Trophoblast cell (in vitro differentiated cells and primary cell): ENCODE data around the gene C20orf173.

Experiments
- DNase-seq, 2 donors: peaks; one replicate each; pipeline ENCODE4 v3.0.0-alpha.2; 2016
- H2AFZ ChIP-seq: 2 replicates; pipeline ENCODE4 v1.6.1; 2013; ENCODE audit warnings: low read length, moderate library complexity, mild to moderate bottlenecking; ENCODE audit not compliant: insufficient read depth, poor library complexity
- H2AK5ac ChIP-seq: 2 replicates; pipeline ENCODE4 v1.6.1; 2013; ENCODE audit warnings: mild to moderate bottlenecking, low read length
- H2BK120ac ChIP-seq: 2 replicates; pipeline ENCODE4 v1.6.1; 2013; ENCODE audit warnings: low read length, mild to moderate bottlenecking, moderate library complexity; ENCODE audit not compliant: insufficient read depth, poor library complexity
- H2BK12ac ChIP-seq: 2 replicates; pipeline ENCODE4 v1.6.1; 2013; ENCODE audit warnings: mild to moderate bottlenecking, low read length, moderate library complexity
- H2BK5ac ChIP-seq: 2 replicates; pipeline ENCODE4 v1.6.1; 2013; ENCODE audit warnings: low read length, low read depth, moderate library complexity, mild to moderate bottlenecking; ENCODE audit not compliant: poor library complexity
- H3K14ac ChIP-seq: 2 replicates; pipeline ENCODE4 v1.6.1; 2013; ENCODE audit warnings: mild to moderate bottlenecking, low read length
- H3K18ac ChIP-seq: 2 replicates; pipeline ENCODE4 v1.6.1; 2013; ENCODE audit warnings: mild to moderate bottlenecking, low read length
- H3K23ac ChIP-seq: 2 replicates; pipeline ENCODE4 v1.6.1; 2013; ENCODE audit warnings: low read length
- H3K27ac ChIP-seq: 2 replicates; pipeline ENCODE4 v1.5.1; 2013; ENCODE audit warnings: low read depth, mild to moderate bottlenecking, inconsistent platforms, low read length, moderate library complexity
- H3K27me3 ChIP-seq: 2 replicates; pipeline ENCODE4 v1.6.1; 2013; ENCODE audit warnings: inconsistent platforms, mild to moderate bottlenecking, low read length, moderate library complexity; ENCODE audit not compliant: insufficient read depth
- H3K36me3 ChIP-seq, 2 experiments: 1 replicate in 1 of 2; 2 replicates in 1 of 2; pipeline ENCODE4 v1.6.1; 2013; ENCODE audit warnings: low read length in 2 of 2, mild to moderate bottlenecking in 2 of 2, moderate library complexity in 1 of 2; ENCODE audit not compliant: insufficient read depth in 2 of 2, control insufficient read depth in 1 of 2
- H3K4ac ChIP-seq: 2 replicates; pipeline ENCODE4 v1.6.1; 2013; ENCODE audit warnings: low read depth, mild to moderate bottlenecking, low read length, moderate library complexity
- H3K4me1 ChIP-seq, 2 experiments: 1 replicate in 1 of 2; 2 replicates in 1 of 2; pipeline ENCODE4 v1.6.1; 2013; ENCODE audit warnings: low read length in 2 of 2, mild to moderate bottlenecking in 2 of 2, moderate library complexity in 1 of 2; ENCODE audit not compliant: insufficient read depth in 2 of 2, control insufficient read depth in 1 of 2
- H3K4me2 ChIP-seq: 2 replicates; pipeline ENCODE4 v1.6.1; 2013; ENCODE audit warnings: inconsistent platforms, mild to moderate bottlenecking, low read length, moderate library complexity
- H3K4me3 ChIP-seq: 2 replicates; pipeline ENCODE4 v1.5.1; 2013; ENCODE audit warnings: mild to moderate bottlenecking, low read depth, low read length, inconsistent platforms
- H3K79me1 ChIP-seq: one replicate; pipeline ENCODE4 v1.6.1; 2013; ENCODE audit warnings: low read length
- H3K79me2 ChIP-seq: 2 replicates; pipeline ENCODE4 v1.6.1; 2013; ENCODE audit warnings: low read length, mild to moderate bottlenecking; ENCODE audit not compliant: control insufficient read depth, insufficient read depth, poor library complexity
- H3K9ac ChIP-seq: 2 replicates; pipeline ENCODE4 v1.6.1; 2013; ENCODE audit warnings: mild to moderate bottlenecking, low read length
- H3K9me3 ChIP-seq: 2 replicates; pipeline ENCODE4 v1.6.1; 2013; ENCODE audit warnings: low read depth, mild to moderate bottlenecking, control low read depth, inconsistent platforms, low read length; ENCODE audit not compliant: insufficient read depth
- H4K12ac ChIP-seq: 2 replicates; pipeline ENCODE4 v1.6.1; 2013; ENCODE audit warnings: low read depth, mild to moderate bottlenecking, low read length, moderate library complexity
- H4K8ac ChIP-seq: 2 replicates; pipeline ENCODE4 v1.6.1; 2013; ENCODE audit warnings: low read depth, mild to moderate bottlenecking, low read length, moderate library complexity
- H4K91ac ChIP-seq: one replicate; pipeline ENCODE4 v1.6.1; 2013; ENCODE audit warnings: low read depth, mild to moderate bottlenecking, low read length, moderate library complexity
- WGBS: extraction: QIAGEN DNeasy Blood & Tissue Kit; methylation state at CpG from one replicate; pipeline ENCODE4 v1.1.7; 2013; ENCODE audit warnings: missing lambda C conversion rate; ENCODE audit not compliant: insufficient read length, insufficient coverage; ENCODE audit errors: extremely low coverage; 5-methylcytosine and 5-hydroxymethylcytosine counted together

The C20orf173 gene

DNA sequence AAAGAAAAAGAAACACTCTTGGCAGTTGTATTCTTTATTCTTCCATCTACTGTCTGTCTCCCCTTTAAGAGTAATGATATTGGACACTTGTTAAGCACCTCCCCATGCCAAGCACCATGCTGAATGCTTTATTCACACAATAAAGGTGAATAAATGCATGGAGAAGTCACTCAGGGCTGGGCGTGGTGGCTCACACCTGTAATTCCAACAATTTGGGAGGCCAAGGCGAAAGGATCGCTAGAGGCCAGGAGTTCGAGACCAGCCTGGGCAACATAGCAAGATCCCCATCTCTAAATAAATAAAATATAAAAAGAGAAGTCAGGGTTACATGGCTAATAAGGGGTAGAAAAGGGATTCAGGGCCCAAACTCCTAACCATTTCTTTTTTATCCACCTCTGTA lies 42.0 kb downstream of the C20orf173 start:
- no peak overlapping the region for H2BK120ac ChIP-seq
- H3K27ac ChIP-seq: no peak overlapping the region
- no peak overlapping the region for H4K12ac ChIP-seq
- H3K4me3 ChIP-seq: no peak overlapping the region
- H4K91ac ChIP-seq: no peak overlapping the region
- H3K79me2 ChIP-seq: no peaks in the 10 kb centered on the region
- DNase-seq: no peak
- H3K9ac ChIP-seq: no peak overlapping the region
- H3K9me3 ChIP-seq: peaks cover 3% of the 10 kb centered on the region
- H3K18ac ChIP-seq: no peak overlapping the region
- no peak overlapping the region for H3K4me2 ChIP-seq
- H4K8ac ChIP-seq: no peak overlapping the region
- WGBS: no CpG with 5 or more reads among the region's 4 CpGs
- no peak overlapping the region for H3K4ac ChIP-seq
- H2AK5ac ChIP-seq: no peak overlapping the region
- H3K27me3 ChIP-seq: no peaks in the 10 kb centered on the region
- no peak overlapping the region for H2BK12ac ChIP-seq
- H3K14ac ChIP-seq: no peak overlapping the region
- peaks cover 12 to 22% of the 10 kb centered on the region in 2 experiments for H3K36me3 ChIP-seq
- H2BK5ac ChIP-seq: no peak overlapping the region
- H3K4me1 ChIP-seq: no peaks in the 10 kb centered on the region
- H3K23ac ChIP-seq: no peak overlapping the region
- H3K79me1 ChIP-seq: no peaks in the 10 kb centered on the region
- no peak overlapping the region for H2AFZ ChIP-seq

- H4K91ac ChIP-seq: no peak overlapping the region
- no peak overlapping the region for H3K4me2 ChIP-seq
- no CpG with 5 or more reads among the region's 5 CpGs for WGBS
- no peak overlapping the region for H3K14ac ChIP-seq
- no peak overlapping the region for H2AFZ ChIP-seq
- H4K12ac ChIP-seq: no peak overlapping the region
- no peak overlapping the region for H3K23ac ChIP-seq
- no peak overlapping the region for H2AK5ac ChIP-seq
- DNase-seq: no peak
- peaks cover 8% of the 10 kb centered on the region for H3K9me3 ChIP-seq
- H3K27ac ChIP-seq: no peak overlapping the region
- H3K18ac ChIP-seq: no peak overlapping the region
- H3K79me1 ChIP-seq: no peaks in the 10 kb centered on the region
- no peak overlapping the region for H2BK120ac ChIP-seq
- H3K4me1 ChIP-seq: no peaks in the 10 kb centered on the region
- no peak overlapping the region for H2BK5ac ChIP-seq
- H3K9ac ChIP-seq: no peak overlapping the region
- no peak overlapping the region for H2BK12ac ChIP-seq
- no peak overlapping the region for H3K4ac ChIP-seq
- peaks cover 26 to 31% of the 10 kb centered on the region in 2 experiments for H3K36me3 ChIP-seq
- no peaks in the 10 kb centered on the region for H3K79me2 ChIP-seq
- no peak overlapping the region for H4K8ac ChIP-seq
- H3K27me3 ChIP-seq: no peaks in the 10 kb centered on the region
- no peak overlapping the region for H3K4me3 ChIP-seq
These were observed 49.7 kb downstream of the C20orf173 start for GRCh38 chr20:35479798-35480197.

DNA sequence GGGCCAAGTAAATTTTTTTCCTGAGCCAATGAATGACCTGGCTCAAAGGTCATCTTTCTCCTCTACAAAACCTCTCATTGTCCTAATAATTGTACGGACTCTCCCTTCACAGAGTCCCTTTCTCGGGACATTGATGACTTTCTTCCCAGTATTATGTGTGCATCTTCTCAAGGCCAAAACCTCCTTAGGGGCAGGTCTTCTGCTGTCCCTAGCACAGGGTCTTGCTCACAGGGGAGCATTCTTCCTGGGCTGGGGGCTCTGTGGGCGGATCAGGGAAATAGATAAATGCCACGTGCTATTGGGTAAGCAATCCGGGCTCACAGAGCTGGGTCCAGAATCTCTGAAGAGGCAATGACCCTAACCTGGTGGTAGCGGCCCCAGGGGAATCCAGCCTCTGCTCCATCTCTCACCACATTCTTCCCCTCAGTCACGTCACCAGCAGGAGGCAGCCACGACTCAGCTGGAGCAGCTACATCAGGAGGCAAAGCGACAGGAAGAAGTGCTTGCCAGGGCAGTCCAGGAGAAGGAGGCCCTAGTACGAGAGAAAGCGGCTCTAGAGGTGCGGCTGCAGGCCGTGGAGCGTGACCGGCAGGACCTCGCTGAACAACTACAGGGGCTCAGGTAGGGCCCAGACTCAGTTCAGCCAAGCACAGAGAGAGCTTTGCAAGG lies 50.5 kb downstream of the C20orf173 start:
- Histone ChIP-seq H2BK5ac (no peak overlapping the region), H3K4me1 (no peaks in the 10 kb centered on the region)
- no CpG with 5 or more reads among the region's 16 CpGs for WGBS

More for the DNA sequence above, 50.5 kb downstream of the C20orf173 start:
- Histone ChIP-seq H3K4ac (no peak overlapping the region), H3K36me3 (peaks cover 24 to 35% of the 10 kb centered on the region in 2 experiments), H3K4me2 (no peak overlapping the region), H3K27ac (no peak overlapping the region), H3K9me3 (peaks cover 8% of the 10 kb centered on the region), H4K91ac (no peak overlapping the region), H2AK5ac (no peak overlapping the region), H2AFZ (no peak overlapping the region), H3K79me1 (no peaks in the 10 kb centered on the region), H3K79me2 (no peaks in the 10 kb centered on the region), H4K8ac (no peak overlapping the region), H2BK120ac (no peak overlapping the region), H3K27me3 (no peaks in the 10 kb centered on the region), H3K4me3 (no peak overlapping the region), H2BK12ac (no peak overlapping the region), H3K18ac (no peak overlapping the region), H3K23ac (no peak overlapping the region), H3K14ac (no peak overlapping the region), H4K12ac (no peak overlapping the region), H3K9ac (no peak overlapping the region)
- peak; percentile 23 to 36 for DNase-seq
